Activated CD8-positive, alpha-beta T cell treated with anti-CD3 and anti-CD28 coated beads, Interleukin-2, amount 10 ng/mL, durations not matched to agents 7 days and 5 days (primary cell): Measurements from ENCODE around the gene RTP5. TPM values are rescaled to one million over a fixed set of nuclear protein-coding genes. Genes with fewer than 3 reads are reported as not detected.
"Not testable (repeated sequence)": the region's sequence is repeated elsewhere in the genome, so short reads cannot be mapped to it uniquely, and the experiment has no call there.

Source experiments
- ATAC-seq: fragments of 150-1000 bp; cut with Tn5 transposase; one replicate; pipeline ENCODE4 v1.10.0; 2021; ENCODE audit warnings: moderate library complexity
- CTCF ChIA-PET: fragments of 350-600 bp; sonication (Branson Sonifier 250); formaldehyde crosslinking; loops from one replicate; lab custom pipeline; 2021; ENCODE audit warnings: antibody characterized with exemption; lab: Charles Lee
- POLR2A ChIA-PET: fragments of 350-600 bp; sonication (Branson Sonifier 250); formaldehyde crosslinking; loops from one replicate; lab custom pipeline; 2021; ENCODE audit warnings: antibody characterized with exemption; lab: Charles Lee
- DNase-seq: peaks from one replicate; pipeline ENCODE4 v3.0.0-alpha.2; 2020
- H3K27ac Mint-ChIP-seq: one replicate; pipeline ENCODE4 v1.8.0; 2021; ENCODE audit warnings: mild to moderate bottlenecking, mixed read lengths
- H3K27me3 Mint-ChIP-seq: one replicate; pipeline ENCODE4 v1.8.0; 2021; ENCODE audit warnings: low read depth, mixed read lengths
- H3K36me3 Mint-ChIP-seq: one replicate; pipeline ENCODE4 v1.8.0; 2021; ENCODE audit warnings: low read depth, mixed read lengths
- H3K4me1 Mint-ChIP-seq: one replicate; pipeline ENCODE4 v1.8.0; 2021; ENCODE audit warnings: low read depth, mixed read lengths
- H3K4me3 Mint-ChIP-seq: one replicate; pipeline ENCODE4 v1.8.0; 2021; ENCODE audit warnings: mild to moderate bottlenecking, mixed read lengths
- H3K9me3 Mint-ChIP-seq: one replicate; pipeline ENCODE4 v1.8.0; 2022; ENCODE audit warnings: mixed read lengths; ENCODE audit not compliant: insufficient read depth
- total RNA-seq, 2 experiments: library from RNA; stranded (reverse); gene quantifications; one replicate each; pipeline ENCODE4 v1.2.3, GENCODE V29; 2021

Gene RTP5
- total RNA-seq, 2 experiments from 2014 or later, result not detected

DNA sequence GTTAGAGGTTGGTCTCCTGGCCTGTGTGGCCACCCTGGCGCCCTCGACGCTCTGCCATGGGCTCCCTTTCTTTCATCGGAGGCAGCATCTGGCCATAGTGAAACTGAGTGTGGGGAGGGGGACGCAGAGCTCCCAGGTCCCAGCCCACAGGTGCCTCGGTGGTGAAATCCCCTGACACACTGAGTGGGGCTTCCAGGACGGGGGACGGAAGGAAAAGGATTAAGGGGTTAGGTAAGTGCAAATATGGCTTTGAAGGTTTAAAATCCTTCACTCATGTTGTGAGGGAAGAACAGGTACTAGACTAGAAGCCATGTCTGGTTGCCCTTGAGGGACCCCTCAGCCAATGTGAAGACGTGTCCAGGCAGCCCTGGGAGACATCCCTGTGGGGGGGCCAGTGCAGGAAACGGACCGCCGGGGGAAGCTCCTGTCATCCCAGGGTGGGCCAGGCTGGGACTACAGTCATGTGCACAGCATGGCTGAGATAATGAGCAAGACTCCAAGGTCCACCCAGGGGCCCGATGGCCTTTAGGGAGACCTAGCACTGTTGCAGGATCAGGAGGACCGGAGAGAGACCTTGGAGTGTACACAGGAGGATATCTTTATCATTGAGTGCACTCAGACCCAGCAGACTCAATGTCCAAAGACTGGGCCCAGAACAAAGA, 36.3 kb downstream of the RTP5 start:
- POLR2A ChIA-PET, result no interaction called here

DNA sequence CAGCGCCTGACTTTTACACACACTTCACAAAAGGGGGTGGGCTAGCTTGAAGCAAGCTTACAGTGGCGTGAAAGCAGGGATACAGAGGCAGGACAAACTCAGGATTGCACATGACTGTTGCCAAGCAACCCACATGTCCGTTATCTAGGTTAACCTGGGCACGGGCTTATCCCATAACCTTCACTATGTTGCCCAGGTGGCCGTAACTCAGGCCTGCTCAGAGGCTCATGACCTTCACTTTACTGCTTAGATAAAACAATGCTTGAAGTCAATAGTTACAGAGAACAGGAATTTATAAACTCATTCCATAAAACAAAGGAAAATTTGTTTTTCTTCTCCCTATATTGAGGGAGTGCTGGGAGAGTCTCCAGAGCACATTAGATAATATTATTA, 36.8 kb downstream of the RTP5 start:
- H3K36me3 Mint-ChIP-seq, CTCF ChIA-PET, H3K27me3 Mint-ChIP-seq, H3K9me3 Mint-ChIP-seq, H3K4me1 Mint-ChIP-seq, POLR2A ChIA-PET, DNase-seq, H3K4me3 Mint-ChIP-seq, H3K27ac Mint-ChIP-seq, ATAC-seq: not testable (repeated sequence)

More for the DNA sequence above, 36.3 kb downstream of the RTP5 start:
- Mint-ChIP-seq H3K9me3 (no peaks in the 10 kb centered on the region), H3K36me3 (no peaks in the 10 kb centered on the region), H3K4me1 (no peaks in the 10 kb centered on the region), H3K27me3 (no peaks in the 10 kb centered on the region), H3K4me3 (no peak overlapping the region), H3K27ac (no peak overlapping the region)
- CTCF ChIA-PET, result no interaction called here
- DNase-seq, result no peak
- ATAC-seq, result no peak

DNA sequence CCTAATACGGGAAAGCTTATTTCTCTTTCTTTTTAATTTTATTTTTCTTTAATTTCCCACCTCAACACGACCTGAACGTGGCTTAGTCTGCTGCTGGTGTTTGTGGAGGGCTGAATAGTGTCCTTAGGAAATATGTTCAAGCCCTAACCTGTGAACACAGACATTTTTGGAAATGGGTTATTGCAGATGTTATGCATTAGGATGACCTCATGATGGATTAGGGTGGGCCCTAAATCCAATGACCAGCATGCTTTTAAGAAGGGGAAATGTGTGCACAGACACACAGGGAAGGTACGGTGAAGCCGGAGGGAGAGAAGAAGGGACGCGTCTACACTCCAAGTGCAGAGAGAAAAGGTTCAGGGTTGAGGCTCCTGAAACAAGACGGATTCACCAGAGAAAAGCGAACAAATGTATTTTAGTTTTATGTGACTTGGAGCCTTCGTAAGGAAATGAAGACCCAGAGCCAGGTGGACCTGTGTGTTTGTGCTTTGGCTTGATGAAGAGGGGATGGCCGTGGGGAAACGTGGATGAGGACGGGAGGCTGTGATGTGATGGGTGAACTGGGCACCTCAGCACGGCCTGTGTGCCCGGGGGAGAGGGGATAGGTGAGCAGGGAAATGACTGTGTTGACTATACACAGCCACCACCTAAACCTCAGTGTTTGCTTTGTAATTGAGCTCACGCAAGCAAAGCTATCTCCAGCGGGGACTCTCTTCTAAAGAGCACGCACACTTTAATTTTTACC, 37.5 kb downstream of the RTP5 start:
- no peak for ATAC-seq
- Mint-ChIP-seq H3K27me3 (no peaks in the 10 kb centered on the region), H3K27ac (no peak overlapping the region), H3K4me3 (no peak overlapping the region), H3K4me1 (no peaks in the 10 kb centered on the region), H3K9me3 (no peaks in the 10 kb centered on the region), H3K36me3 (no peaks in the 10 kb centered on the region)
- ChIA-PET CTCF (no interaction called here), POLR2A (no interaction called here)
- DNase-seq, result no peak

DNA sequence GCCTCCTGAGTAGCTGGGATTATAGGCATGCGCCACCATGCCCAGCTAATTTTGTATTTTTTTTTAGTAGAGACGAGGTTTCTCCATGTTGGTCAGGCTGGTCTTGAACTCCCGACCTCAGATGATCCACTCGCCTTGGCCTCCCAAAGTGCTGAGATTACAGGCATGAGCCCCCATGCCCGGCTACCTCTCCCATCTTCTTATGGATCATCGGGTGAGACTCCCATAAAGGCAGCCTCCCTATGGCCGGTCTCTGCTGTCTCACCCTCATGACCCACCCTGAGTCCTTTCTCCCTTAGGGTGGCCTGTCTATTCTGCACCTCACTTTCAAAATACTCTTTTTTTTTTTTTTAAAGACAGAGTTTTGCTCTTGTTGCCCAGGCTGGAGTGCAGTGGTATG, 38.3 kb downstream of the RTP5 start:
- H3K9me3 Mint-ChIP-seq, H3K27ac Mint-ChIP-seq, H3K27me3 Mint-ChIP-seq, H3K36me3 Mint-ChIP-seq, ATAC-seq, DNase-seq, H3K4me1 Mint-ChIP-seq, POLR2A ChIA-PET, H3K4me3 Mint-ChIP-seq, CTCF ChIA-PET: not testable (repeated sequence)

DNA sequence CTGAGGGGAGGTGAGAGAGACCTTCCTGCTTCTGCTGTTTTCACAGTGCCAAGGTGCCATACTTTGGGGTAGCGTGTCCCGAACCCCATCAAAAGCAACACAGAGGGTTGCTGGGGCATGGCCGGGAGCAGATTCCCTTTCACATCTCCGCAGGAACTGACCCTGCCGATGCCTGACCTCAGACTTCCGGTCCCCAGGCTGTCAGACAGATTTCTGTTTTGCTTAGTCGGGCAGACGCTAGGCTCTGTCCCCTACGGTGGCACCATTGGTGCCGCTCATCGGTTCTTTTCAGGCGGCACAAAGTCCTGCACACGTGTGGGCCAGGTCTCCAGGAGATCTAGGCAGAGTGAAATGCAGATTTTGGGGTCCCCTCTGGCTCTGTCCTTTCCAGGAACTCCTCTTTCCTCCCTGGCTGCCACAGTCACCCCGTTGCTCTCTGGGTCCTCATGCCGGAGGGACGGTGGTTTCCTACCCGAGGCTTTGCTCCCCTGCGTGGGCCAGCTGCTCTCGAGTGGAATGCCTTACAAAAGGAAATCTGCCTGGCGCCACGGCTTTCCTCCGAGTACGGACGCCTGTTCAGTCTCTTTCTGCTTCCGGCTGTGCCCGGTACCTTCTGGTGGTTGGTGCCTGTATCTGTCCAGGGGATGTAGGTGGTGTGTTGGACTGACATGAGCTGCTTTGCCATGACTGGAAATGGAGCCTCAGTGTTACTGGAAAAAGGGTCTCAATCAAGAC, 39.3 kb downstream of the RTP5 start:
- no peaks in the 10 kb centered on the region for H3K4me1 Mint-ChIP-seq
- H3K4me3 Mint-ChIP-seq, result no peak overlapping the region
- no peaks in the 10 kb centered on the region for H3K36me3 Mint-ChIP-seq
- DNase-seq (no peak), ATAC-seq (no peak)
- POLR2A ChIA-PET, result no interaction called here
- CTCF ChIA-PET, result no interaction called here
- H3K27ac Mint-ChIP-seq, result no peak overlapping the region
- H3K27me3 Mint-ChIP-seq, result no peaks in the 10 kb centered on the region
- no peaks in the 10 kb centered on the region for H3K9me3 Mint-ChIP-seq

DNA sequence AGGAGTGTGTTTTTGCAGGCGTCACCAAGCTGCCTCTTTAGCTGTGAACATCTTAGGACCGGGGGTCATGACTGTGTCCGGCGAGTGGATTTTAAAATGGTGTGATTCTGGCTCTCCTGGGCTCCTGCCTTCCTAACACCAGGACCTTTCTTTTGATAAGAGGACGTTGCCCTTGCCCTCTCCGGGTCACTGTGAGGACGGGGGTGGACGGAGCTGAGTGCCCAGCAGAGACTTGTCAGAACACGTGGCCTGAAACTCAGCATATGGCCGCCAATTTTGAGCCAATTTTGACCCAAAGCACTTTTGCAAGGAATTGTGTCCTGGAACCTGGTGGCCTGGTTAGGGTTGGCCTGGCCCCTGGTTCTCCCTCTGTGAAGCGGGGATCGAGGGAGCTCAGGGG, 40.2 kb downstream of the RTP5 start:
- POLR2A ChIA-PET, result no interaction called here
- ATAC-seq, result no peak
- Mint-ChIP-seq H3K36me3 (no peaks in the 10 kb centered on the region), H3K4me3 (no peak overlapping the region), H3K27me3 (no peaks in the 10 kb centered on the region), H3K27ac (no peak overlapping the region), H3K9me3 (no peaks in the 10 kb centered on the region), H3K4me1 (no peaks in the 10 kb centered on the region)
- DNase-seq, result no peak
- CTCF ChIA-PET, result no interaction called here

DNA sequence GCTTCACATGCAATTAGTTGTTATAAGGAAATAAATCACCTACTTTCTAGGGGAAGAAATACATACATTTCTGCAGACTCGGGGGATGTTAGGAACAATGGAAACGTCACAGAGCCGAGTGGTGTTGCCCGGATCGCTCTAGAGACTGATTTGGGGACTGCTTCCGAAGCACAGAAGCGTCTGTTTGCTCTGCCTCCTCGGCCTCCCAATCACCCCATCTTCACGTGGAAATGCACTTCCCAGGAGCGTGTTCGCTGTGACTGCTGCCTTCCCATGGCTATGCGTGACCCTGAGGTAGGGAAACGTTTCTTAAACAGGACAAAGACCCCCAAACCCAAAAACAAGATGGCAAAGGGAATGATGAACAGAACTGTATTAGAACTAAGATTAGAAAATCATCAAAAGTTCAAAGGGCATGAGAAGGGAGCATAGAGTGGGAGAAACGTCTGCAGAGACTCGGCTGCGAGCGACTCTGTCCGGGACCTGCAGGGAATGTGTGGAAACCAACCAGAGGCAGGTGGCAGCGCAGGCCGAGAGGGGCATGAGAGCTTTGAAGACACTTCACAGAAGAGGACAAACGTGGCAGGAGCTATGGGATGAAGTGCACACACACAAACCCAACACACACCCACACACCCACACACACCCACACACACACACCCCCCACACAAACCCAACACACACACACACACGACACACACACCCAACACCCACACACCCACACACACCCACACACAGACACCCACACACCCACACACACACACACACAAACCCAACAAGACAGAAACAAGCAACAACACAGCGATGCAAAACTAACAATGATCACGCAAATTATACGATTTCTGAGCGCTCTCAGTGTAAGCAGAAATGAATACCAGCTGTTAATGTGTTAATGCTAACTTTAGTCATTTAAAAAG, 41.3 kb downstream of the RTP5 start:
- Mint-ChIP-seq H3K4me3 (no peak overlapping the region), H3K36me3 (no peaks in the 10 kb centered on the region), H3K27me3 (no peaks in the 10 kb centered on the region), H3K4me1 (no peaks in the 10 kb centered on the region), H3K9me3 (no peaks in the 10 kb centered on the region), H3K27ac (no peak overlapping the region)
- ChIA-PET POLR2A (no interaction called here), CTCF (no interaction called here)
- ATAC-seq (no peak), DNase-seq (no peak)

DNA sequence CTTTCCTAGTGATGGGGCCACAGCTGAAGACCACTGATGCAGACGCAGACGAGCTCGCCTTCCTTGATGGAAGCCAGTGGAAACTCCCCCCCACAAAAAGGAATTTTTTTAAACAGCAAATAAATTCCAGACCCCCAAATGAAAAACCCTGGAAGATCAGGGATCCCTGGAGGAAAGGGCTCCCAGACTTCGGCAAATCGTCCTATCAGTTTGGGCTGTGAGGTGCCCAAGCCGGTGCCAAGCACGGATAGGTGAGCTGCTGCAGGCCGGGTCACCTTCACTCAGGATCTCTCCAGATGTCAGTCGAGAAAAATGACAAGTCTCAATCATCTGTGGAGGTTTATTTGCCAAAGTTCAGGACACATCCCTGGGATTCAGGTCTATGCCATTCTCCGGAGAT, 42.0 kb downstream of the RTP5 start:
- Mint-ChIP-seq H3K27ac (no peak overlapping the region), H3K9me3 (no peaks in the 10 kb centered on the region), H3K4me3 (no peak overlapping the region), H3K36me3 (no peaks in the 10 kb centered on the region), H3K27me3 (no peaks in the 10 kb centered on the region), H3K4me1 (no peaks in the 10 kb centered on the region)
- no peak for ATAC-seq
- CTCF ChIA-PET, result no interaction called here
- POLR2A ChIA-PET, result no interaction called here
- DNase-seq, result no peak

DNA sequence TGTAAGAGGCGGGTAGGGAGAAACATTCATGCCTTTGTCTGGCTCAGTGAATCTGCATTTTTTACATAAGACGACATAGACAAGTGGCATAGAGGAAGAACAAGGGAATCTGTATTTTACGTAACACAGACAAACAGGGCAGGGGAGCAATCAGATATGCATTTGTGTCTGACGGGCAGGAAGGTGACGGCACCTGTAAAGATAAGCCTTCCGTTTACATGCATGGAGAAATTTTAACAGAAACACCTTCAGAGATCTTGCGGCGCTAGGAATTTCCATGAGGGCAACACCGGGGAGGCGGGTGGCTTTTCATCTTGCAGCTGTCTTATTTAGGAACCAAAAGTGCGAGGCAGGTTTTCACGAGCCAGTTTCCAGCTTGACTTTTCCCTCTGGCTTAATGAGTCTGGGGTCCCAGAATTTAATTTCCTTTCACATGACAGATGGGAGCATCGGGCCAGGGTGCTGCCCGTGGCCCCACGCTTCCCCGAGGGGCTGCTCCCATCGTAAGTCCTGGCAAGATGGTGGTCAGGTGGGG, 42.6 kb downstream of the RTP5 start:
- ChIA-PET CTCF (no interaction called here), POLR2A (no interaction called here)
- Mint-ChIP-seq H3K4me3 (no peak overlapping the region), H3K36me3 (no peaks in the 10 kb centered on the region), H3K4me1 (no peaks in the 10 kb centered on the region), H3K27ac (no peak overlapping the region), H3K27me3 (no peaks in the 10 kb centered on the region), H3K9me3 (no peaks in the 10 kb centered on the region)
- ATAC-seq (no peak), DNase-seq (no peak)

DNA sequence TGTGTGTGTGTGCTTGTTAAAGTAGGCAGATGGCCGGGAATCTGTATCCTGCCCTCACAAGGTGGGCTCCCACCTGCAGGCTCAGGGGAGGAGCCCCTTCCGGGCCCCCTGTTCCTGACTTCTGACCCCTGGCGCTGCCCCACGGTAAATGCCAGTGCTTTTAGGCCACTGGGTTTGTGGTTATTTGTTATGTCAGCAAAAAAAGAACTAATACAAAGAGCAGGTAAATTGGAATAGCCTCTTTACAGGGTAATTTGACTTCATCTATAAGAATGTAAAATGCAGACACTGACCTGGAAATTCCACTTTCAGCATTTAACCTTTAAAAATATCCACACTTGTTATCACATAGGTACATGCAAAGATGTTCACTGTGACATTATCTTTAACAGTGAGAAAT, 44.2 kb downstream of the RTP5 start:
- H3K4me1 Mint-ChIP-seq, result no peaks in the 10 kb centered on the region
- H3K36me3 Mint-ChIP-seq, result no peaks in the 10 kb centered on the region
- H3K27me3 Mint-ChIP-seq, result no peaks in the 10 kb centered on the region
- POLR2A ChIA-PET, result no interaction called here
- no peak overlapping the region for H3K4me3 Mint-ChIP-seq
- H3K9me3 Mint-ChIP-seq, result no peaks in the 10 kb centered on the region
- DNase-seq (no peak), ATAC-seq (no peak)
- CTCF ChIA-PET, result no interaction called here
- H3K27ac Mint-ChIP-seq, result no peak overlapping the region

DNA sequence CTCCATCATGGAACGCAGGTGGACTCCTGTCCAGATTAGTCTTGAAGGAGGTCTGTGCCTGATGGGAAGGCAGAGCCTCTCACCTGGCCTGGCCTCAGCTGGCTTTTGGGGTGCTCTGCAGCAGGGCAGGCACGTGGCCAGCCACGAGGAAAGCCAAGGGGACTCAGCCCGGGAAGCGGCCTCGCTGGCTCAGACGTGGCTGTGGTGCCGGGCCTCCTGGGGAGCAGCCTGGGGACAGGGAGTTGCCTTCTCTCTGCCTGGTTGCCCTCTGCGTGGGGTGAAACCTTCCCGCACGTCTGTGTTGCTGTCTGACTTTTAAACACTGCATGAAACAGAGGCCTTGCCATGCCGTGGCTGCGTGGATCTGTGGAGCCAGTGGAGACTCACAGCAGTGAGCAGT, 45.0 kb downstream of the RTP5 start:
- Mint-ChIP-seq H3K9me3 (no peaks in the 10 kb centered on the region), H3K27me3 (no peaks in the 10 kb centered on the region), H3K36me3 (no peaks in the 10 kb centered on the region), H3K4me1 (no peaks in the 10 kb centered on the region), H3K4me3 (no peak overlapping the region), H3K27ac (no peak overlapping the region)
- ATAC-seq, result no peak
- DNase-seq, result no peak
- ChIA-PET CTCF (no interaction called here), POLR2A (no interaction called here)
